NT2/D1 (cell line): ENCODE results near the gene CHRM1.

Experiments
- SUZ12 ChIP-seq: IDR thresholded peaks from 2 replicates; pipeline ENCODE4 v1.6.1; 2011; ENCODE audit not compliant: insufficient read length, insufficient read depth; ENCODE audit errors: extremely low read depth
- YY1 ChIP-seq: IDR thresholded peaks from 2 replicates; pipeline ENCODE4 v1.6.1; 2011; ENCODE audit not compliant: insufficient read length, insufficient read depth
- ZNF274 ChIP-seq: IDR thresholded peaks from 2 replicates; pipeline ENCODE4 v1.6.1; 2011; ENCODE audit warnings: mild to moderate bottlenecking, low read depth, low read length

GRCh38 chr11:62908468-62909072, 12.6 kb downstream of the CHRM1 start:
- TF ChIP-seq ZNF274 (no peak), SUZ12 (no peak), YY1 (no peak)
